ENCODE results near the gene DDX53.

GRCh38 chrX:22968494-22968893, 31.3 kb upstream of the DDX53 start:
- TF ChIP-seq CTCF (IDR thresholded peaks at IDR 0.05) (no peak), POLR2A (IDR thresholded peaks at IDR 0.05) (no peak)

Data from ovary (tissue), 3 donors.